Effector CD4-positive, alpha-beta T cell (primary cell): Measurements from ENCODE around the gene SCO2.

Source experiments
- DNase-seq: peaks from one replicate; pipeline ENCODE4 v3.0.0-alpha.2; 2020
- total RNA-seq: gene quantifications from one replicate; lab custom pipeline; 2026; lab: John Stamatoyannopoulos, UW

The SCO2 gene
- 8.4 reads per million, percentile 28 among the genes with 10 or more reads in this experiment for total RNA-seq

DNA sequence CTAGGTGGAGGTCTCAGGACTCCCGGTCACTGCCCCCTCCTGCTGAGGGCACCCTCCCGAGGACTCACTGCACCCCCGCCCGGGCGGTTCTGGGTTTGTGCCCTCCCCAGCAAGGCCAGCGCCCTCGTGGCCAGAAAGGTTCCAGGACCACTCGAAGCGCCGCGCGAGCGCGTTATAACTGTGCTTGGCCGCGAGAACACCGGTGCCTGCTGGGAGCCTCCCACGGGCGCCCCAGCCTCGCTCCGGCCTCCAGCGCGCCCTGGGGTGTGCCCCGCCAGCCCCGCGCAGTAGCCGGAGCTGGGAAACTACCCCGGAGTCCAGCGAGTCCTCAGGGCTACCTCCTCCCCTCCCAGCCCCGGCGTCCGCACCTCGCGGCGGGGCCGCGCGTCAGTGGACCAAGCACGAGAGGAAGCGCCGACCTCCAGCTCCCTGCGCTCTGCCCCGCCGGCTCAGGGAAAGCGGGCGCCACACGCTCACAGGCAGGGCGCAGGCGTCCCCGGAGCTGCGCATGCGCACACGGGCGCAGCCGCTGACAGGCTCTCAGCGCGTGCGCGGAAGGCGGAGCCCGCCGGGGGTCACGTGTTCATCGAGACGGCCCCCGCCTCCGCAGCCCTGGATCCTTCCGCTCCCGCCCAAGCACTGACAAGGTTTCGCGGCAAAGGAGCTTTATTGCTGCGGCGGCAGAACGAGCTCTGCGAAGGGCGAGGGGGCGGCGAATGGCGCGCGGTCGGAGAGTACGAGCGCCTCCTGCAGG, at the start of gene SCO2:
Gene SCO2 (minus strand): TSS at position 495 of the 754 bp plus-strand sequence. CDS start 1,187 bp downstream, outside the sequence.
- peak; percentile 96 for DNase-seq

- no peak for DNase-seq
Measured at GRCh38 chr22:50574383-50574755, 49.0 kb upstream of the SCO2 start.

- no peak for DNase-seq
Measured at GRCh38 chr22:50573491-50574382, 48.3 kb upstream of the SCO2 start.

DNA sequence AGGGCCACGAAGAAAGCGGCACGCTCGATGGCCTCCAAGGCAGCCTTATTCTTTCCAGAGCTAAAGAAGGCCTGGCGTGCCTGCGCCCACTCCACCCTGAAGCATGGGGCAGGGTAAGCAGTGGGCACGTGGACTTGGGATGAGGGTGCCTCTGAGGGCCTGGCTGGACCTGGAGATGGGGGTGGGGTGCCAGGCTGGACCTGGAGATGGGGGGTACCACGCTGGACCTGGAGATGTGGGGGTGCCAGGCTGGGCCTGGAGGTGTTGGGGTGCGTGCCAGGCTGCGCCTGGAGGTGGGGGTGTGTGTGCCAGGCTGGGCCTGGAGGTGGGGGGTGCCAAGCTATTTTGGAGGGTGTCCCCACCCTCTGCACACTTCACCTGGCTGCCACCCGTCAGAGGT, 47.6 kb upstream of the SCO2 start:
- no peak for DNase-seq

DNA sequence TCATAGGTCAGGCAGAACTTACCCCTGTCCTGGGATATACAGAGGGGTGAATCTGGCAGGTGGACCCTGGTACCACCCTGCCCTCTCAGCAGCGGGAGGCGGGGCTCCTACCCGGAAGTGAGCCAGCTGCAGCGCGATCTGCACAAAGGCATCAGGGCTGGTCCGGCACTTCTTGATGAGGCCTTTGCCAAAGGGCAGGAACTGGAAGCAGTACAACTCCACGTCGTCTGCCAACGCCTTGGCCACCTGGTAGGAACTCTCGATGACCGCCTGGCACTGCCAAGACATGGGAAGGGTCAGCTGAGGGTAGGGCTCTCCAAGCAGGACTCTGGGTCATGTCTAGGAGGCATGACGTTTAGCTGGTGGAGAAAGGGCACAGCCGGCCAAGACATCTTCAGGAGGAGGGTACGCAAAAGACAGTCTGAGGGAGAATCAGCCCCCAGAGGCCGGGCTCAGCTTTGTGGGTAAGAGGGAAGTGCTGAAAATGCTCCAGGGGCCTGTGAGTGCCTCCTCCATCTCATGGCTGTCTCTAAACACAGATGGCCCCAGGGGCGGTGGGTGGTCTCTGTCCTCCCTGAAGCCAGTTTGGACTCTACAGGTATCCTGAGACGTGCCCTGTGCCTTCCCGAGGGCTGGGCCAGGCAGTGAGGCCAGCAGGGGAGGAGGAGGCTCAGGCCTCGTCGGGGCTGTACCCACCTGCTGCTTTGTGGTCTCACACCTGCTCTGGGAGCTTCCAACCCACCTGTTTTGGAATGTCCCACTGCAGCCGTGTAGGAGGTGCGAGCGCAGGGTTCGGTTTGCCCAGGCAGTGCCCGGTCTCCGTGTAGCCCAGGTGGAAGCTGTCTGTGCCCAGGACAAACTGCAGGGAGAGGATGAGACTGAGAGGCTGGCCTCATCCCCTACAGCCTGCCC, 46.1 kb upstream of the SCO2 start:
- no peak for DNase-seq

- no peak for DNase-seq
Measured at GRCh38 chr22:50570861-50571260, 45.5 kb upstream of the SCO2 start.

DNA sequence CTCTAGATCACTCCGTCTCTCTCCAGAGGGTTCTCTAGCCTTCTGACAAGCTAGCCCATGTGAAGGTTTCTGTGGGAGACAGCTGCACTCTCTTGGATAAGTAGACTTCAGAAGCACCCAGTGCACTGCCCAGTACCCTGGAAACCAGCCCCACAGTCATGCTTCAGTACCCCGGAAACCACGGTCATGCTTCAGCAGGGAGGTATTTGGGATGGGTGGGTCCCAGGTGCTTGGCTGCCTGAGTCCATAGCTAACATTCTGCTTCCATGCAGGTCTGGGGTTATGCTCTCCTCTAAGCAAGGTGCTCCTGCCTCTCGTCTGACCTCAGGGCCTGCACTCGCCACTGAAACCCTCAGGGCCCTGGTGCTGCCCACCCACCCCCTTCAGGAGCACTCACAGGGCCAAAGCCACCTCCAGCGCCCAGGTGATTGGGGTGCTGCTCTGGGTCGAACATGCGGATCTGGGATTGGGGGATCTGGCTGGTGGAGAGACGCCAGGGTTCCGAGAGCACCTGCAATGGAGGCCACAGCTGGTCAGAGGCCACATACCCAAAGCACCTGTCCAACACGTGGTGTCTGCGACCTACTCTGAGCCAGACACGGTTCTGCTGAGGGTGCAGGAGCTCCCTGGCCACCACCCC, 44.6 kb upstream of the SCO2 start:
- DNase-seq: no peak

DNA sequence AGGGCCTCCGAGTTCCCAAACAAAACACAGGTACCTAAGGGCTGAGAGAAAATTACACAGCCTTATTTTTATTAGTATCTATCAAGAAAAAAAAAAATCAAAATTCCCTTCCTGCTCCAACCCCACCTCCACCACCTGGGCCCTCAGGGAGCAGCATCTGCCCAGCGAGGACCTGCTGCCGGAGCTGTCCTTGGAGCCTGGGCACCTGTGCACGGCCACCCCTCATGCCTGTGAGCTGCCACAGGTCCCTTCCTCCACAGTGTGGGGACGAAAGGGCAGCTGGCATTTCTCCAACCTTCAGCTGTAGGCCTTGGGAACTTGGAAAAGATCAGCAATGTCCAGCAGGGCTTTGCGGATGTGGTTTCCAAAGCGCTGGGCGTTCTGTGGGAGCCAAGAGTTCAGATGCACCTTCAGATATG, 43.7 kb upstream of the SCO2 start:
- DNase-seq: no peak

- DNase-seq: no peak
Measured at GRCh38 chr22:50568626-50569025, 43.2 kb upstream of the SCO2 start.

GRCh38 chr22:50567721-50568252, 42.4 kb upstream of the SCO2 start:
- no peak for DNase-seq

GRCh38 chr22:50564289-50564688, 38.9 kb upstream of the SCO2 start:
- no peak for DNase-seq

DNA sequence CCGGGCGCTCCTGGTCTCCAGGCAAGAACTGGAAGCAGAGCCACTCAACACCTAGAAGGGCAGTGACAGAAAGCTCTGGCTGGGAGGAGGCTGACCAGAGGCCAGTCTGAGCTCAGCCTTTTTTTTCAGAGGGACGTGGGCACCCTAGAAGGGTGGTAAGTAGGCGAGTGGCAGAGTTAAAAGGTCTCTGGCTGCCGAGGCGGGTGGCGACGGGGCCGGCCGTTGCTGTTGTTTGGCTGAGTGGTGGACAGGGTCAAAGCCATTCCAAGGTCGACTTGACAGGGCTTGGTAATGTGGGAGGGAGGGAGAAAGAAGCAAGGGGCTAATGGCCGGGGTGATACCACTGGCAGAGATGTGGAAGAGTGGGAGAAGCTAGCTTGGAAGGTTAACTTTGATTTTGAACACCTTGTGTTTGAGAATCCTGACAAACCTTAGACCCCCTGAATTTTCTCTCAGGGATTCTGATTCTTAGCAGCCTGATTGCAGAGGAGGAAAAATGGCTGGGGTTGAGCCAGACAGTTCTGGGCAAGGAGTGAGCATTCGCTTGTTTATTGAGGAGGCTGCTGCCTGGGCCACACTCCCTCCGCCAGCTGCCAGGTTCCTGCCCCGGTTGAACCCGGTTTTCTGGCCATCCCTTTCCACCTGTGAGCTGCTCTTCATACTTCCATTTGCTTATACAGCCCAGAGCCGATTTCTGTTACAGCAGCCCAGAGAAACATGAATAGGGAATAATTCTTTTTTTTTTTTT, 38.2 kb upstream of the SCO2 start:
- DNase-seq: no peak

DNA sequence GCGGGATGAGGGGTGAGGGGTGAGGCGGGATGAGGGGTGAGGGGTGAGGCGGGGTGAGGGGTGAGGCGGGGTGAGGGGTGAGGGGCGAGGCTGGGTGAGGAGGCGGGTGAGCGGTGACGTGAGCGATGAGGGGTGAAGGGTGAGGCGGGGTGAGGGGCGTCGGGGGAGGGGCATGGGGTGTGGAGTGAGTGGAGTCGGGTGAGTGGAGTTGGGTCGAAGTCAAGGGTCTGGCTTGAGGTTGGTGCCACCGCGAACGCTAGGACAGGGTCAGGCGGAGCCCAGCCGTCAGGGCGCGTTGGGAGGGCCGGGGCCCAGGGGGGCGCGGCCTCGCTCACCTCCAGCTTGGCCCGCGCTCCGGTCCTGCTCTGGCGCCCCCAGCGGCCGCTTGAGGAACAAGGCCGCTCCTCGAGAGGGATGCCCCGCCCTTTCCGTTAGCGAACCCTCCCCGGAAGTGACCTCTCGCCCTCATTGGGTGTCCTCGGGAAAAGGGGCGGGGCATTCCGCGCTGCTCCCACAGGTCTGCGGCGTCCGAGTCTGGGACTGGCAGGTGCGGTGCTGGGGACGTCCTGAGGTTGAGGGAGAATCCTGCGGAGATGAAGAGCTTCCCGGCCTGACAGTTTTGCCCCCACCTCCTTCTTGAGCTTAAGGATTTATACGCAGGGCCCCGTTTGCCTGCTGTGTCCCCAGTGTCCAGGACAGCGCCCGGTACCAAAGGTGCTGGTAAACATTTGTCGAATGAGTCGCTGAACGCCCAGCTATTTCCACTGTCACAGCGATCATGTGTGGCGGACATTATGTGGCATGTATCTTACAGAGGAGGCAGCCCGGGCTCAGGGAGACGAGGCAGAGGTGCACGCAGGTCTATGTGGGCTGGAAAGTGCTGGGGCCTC, 37.4 kb upstream of the SCO2 start, which contains the start of gene SYCE3:
Gene SYCE3 (minus strand): TSS at position 397 of the 890 bp plus-strand sequence. CDS start 6,514 bp downstream, outside the sequence.
- peak; percentile 95 for DNase-seq

DNA sequence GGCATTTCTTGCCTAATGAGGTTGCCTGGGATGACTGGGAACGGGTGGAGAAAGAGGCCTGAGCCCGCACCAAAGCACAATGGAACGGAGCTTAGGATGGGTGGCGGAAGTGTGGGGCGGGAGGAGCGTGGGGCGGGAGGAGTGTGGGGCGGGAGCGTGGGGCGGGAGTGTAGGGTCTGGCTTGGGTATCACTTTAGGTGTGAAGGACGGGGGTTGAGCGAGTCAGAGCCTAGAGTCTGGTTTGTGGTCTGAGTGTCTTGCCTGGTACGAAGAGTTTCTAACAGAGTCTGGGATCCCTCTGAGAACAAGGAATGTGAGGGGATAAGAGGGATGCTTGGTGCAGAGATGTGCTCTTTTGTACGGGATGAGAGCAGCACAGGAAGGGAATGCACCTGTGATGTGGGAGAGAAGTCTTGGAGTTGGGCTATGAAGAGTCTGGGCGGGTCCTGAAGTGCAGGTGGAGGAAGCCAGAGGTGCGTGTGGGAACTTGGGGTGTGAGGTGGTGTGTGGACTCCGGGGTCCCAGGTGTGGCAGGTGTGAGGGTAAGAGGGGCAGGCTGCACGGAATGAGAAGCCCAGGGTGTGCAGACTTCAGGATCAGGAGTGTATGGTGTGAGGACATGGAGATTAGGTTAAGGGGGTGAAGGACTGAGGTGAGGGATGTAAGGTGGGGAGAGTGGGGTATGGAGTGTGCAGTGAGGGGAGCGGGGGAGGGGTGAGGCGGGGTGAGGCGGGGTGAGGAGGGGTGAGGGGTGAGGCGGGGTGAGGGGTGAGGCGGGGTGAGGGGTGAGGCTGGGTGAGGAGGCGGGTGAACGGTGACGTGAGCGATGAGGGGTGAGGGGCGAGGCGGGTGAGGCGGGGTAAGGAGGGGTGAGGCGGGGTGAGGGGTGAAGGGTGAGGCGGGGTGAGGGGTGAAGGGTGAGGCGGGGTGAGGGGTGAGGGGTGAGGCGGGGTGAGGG, 36.3 kb upstream of the SCO2 start:
- DNase-seq: no peak

DNA sequence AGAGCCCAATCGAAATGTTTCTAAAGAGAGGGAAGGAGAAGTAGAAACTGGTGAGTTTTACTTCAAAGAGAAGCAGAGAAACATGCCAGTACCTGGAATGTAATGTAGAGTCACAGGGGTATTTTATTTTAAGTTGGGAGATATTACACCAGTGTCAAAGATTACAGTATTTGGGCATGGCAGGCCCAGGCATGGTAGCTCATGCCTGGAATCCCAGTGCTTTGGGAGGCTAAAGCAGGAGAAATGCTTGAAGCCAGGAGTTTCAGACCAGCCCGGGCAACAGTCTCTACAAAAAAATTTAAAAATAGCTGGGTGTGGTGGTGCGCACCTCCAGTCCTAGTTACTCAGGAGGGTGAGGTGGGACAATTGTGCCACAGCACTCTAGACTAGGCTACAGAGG, 34.6 kb upstream of the SCO2 start:
- no peak for DNase-seq

DNA sequence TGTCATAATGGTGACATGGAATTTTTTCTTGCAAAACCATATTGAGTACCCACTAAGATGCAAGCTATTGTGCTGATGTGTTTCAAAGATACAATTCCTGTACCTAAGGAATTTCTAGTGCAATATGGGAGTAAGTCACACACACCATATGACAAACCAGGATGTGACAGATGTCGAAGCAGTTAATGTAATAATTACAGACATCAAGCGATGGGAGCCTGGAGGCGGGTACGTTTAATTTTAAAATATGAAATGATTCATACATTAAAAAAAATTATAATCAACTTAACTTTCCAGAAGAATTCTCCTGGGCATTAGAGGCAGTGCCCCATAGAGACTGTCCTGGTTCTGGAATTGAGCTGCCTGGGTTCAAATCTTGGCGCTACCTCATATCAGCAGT, 31.3 kb upstream of the SCO2 start:
- no peak for DNase-seq

DNA sequence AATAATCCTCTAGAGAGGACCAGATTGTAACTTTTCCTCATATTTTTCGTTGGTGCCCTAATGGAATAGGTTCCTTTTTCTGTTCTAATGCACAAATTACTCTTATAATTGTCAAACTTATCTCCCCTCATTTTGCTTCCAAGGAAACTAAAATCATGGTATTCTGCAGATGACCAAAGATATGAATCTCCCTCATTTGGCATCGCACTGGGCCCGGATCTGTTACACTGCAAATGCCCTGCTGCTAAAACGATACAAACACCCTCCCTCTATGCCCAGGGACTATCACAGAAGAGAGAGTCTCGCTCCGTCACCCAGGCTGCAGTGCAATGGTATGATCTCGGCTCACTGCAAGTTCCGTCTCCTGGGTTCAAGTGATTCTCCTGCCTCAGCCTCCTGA, 27.9 kb upstream of the SCO2 start:
- no peak for DNase-seq

DNA sequence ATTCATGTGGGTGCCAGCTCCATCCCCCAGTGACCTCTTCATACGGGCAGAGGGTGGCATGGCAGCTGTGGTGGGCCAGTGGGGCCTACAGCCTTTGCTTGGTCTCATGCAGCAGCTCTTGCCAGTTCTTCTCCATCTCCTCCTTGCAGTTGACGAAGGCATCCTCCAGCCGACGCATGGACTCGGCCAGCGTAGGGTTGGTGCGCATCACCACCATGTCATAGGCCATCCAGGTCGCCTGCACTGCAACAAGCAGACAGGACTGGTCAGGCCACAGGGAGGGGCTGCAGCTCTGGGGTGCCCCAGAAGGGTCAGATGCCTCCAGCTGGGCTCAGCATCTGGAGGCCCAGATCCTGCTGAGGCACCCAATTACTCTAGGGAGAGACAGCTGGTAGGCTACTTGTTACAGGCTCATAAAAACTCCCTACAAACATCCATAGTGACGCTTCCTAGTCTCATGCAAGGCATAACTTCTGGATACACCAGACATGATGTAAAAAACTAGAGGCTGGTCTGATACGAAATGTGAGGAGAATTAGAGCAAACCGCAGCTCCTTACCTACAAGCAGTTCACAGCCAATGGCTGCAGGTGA, 25.9 kb upstream of the SCO2 start:
- no peak for DNase-seq
